ENCODE measurements around the gene SFT2D2.

DNA sequence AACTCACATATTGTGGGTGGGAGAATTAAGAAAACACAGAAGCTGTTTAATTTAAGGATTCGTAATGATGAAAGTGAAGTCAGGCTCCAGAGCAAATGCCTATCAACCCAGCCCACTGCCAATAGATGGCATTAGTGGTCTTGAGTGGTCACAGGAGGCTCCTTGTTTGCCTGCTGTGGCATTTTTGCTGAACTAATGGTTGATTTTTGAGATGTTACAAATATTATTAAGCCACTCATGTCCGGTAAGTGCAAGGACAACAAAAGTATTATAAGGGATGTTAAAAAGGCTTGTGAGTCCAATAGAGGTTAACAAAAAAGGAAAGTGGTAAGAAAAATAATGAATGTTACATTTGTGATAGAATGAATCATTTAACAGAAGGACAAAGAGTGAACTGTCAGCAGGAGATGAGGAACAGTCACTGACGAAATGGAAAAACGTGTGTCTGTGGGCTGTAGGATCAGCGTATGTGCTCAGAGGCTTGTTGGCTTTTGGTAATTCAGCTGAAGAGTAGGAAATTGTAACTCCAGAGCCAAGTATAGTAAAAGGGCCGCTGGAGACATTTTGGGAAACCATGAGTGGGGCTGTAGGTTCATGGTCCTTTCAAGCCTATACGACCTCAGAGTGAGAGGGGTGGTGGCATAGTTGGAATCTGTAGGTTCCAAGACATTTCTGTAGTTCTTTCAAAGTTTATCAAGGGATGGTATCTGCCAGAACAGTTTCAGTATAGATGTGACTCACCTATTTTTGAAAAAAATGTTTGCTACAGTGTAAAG, 11.2 kb downstream of the SFT2D2 start:
- TF ChIP-seq POLR2A (IDR thresholded peaks at IDR 0.05): no peak
- TF ChIP-seq, protein P1, sequence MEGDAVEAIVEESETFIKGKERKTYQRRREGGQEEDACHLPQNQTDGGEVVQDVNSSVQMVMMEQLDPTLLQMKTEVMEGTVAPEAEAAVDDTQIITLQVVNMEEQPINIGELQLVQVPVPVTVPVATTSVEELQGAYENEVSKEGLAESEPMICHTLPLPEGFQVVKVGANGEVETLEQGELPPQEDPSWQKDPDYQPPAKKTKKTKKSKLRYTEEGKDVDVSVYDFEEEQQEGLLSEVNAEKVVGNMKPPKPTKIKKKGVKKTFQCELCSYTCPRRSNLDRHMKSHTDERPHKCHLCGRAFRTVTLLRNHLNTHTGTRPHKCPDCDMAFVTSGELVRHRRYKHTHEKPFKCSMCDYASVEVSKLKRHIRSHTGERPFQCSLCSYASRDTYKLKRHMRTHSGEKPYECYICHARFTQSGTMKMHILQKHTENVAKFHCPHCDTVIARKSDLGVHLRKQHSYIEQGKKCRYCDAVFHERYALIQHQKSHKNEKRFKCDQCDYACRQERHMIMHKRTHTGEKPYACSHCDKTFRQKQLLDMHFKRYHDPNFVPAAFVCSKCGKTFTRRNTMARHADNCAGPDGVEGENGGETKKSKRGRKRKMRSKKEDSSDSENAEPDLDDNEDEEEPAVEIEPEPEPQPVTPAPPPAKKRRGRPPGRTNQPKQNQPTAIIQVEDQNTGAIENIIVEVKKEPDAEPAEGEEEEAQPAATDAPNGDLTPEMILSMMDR (IDR thresholded peaks at IDR 0.05): no peak
